Stimulated activated CD4-positive, alpha-beta T cell treated with anti-CD3 and anti-CD28 coated beads, Interleukin-15, amount 100 ng/mL, for 24 hours (primary cell): ENCODE results near the gene AP1M2.
"Not testable (repeated sequence)": the region's sequence is repeated elsewhere in the genome, so short reads cannot be mapped to it uniquely, and the experiment has no call there.

ENCODE experiments used
- DNase-seq: peaks from one replicate; pipeline ENCODE4 v3.0.0-alpha.2; 2020

AP1M2 gene

DNA sequence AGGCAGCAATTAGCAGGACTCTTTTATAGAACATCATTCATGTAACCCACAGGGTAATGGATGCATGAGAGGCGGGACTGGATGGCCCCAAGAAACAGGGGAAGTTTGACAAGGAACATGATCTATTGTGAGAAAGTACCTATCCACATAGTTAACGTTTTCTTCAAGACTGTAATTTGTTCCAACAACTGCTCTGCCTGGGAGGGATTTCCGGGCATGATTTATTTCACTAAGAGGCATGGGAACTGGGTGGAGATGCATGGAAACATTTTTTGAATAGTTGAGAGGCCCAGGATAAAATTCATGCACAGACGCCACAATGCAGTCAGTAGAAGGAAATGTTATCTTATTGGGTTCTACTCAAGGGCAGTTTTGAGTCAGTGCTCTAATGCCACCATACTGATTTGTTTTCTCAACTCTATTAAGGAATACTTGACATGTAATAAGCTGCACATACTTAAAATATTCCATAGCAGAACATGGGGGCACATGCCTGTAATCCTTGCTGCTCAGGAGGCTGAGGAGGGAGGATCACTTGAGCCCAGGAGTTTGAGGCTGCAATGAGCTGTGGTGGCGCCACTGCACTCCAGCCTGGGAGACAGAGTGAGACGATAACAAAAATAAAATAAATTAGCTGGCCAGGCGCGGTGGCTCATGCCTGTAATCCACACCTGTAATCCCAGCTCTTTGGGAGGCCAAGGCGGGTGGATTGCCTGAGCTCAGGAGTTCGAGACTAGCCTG lies 53.3 kb downstream of the AP1M2 start:
- DNase-seq, result no peak

DNA sequence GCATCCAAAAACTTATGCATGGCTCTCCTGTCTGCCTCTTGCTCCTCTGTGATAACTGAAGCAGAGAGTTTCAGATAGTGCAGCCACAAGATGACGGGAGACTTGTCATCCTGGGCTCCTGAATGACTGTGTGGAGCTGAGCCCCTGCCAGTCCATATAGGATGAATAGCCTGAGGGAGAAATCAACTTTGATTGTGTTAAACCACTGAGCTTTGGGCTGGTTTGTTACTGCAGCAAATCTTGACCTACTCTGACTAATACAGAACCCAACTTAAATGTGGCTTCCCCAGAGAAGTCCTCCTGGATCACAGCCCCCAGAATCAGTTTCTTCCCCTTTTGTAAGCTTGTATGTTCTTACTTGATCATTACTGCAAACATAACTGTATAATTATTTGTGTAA lies 54.7 kb downstream of the AP1M2 start:
- DNase-seq, result no peak

DNA sequence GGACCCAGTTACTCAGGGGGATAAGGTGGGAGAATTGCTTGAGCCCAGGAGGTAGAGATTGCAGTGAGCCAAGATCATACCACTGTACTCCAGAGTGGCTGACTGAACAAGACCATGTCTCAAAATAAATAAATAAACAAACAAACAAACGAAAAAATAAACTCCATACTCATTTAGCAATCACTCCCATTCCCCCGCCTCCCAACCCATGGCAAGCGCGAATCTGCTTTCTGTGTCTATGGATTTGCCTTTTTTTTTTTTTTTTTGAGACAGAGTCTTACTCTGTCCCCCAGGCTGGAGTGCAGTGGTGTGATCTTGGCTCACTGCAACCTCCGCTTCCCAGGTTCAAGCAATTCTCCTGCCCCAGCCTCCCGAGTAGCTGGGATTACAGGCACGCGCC lies 60.2 kb downstream of the AP1M2 start:
- not testable (repeated sequence) for DNase-seq

DNA sequence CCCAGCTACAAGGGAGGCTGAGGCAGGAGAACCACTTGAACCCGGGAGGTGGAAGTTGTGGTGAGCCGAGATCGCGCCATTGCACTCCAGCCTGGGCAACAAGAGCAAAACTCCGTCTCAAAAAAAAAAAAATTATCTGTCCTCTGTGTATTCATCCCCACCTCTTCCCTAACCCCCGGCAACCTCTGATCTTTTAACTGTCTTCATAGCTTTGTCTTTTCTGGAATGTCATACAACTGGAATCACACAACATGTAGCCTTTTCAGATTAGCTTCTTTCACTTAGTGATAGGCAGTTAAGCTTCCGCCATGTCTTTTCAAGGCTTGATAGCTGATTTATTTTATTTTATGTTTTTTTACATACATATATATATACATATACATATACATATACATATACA lies 61.5 kb downstream of the AP1M2 start:
- no peak for DNase-seq

DNA sequence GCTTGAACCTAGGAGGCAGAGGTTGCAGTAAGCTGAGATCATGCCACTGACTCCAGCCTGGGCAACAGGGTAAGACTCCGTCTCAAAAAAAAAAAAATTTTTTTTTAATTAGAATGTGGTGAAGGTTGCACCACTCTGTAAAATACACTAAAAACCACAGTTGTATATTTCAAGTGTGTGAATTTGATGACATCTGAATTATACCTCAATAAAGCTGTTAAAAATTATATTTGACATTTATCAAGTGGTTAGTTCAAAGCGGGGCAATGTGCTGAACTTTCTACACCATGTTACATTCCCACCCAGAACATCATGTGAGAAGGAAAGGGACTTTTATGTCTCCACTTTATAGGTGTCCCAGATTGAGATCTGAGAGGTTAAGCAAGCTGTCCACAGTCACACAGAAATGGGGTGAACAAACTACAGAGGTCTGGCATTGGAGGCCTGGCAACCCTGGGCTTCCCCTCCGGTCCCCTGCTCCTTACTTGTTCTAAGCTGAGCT lies 63.9 kb downstream of the AP1M2 start:
- no peak for DNase-seq
